ENCODE data around the gene KRT8.

GRCh38 chr12:52867152-52867551 lies 37.7 kb downstream of the KRT8 start:
- TF ChIP-seq GATA2 (IDR thresholded peaks at IDR 0.05; ENCODE audit: low read depth, low read length) (no peak), GATA3 (IDR thresholded peaks at IDR 0.05; ENCODE audit: low read depth, low read length) (no peak)
